Tibial artery (tissue), 4 donors: ENCODE results near the gene PCDHGB7.
"Not testable (repeated sequence)": the region's sequence is repeated elsewhere in the genome, so short reads cannot be mapped to it uniquely, and the experiment has no call there.

Experiments
- DNase-seq, 2 donors: peaks; one replicate each; pipeline ENCODE4 v3.0.0-alpha.2; 2019
- H3K27ac ChIP-seq, 2 donors: fragments of 200-600 bp; sonication (generic) in 1 of 2; 1 replicate in 1 of 2; 2 replicates in 1 of 2; pipeline ENCODE4 v1.5.1; 2018 to 2019; ENCODE audit warnings: mild to moderate bottlenecking in 1 of 2
- H3K27me3 ChIP-seq, 2 donors: fragments of 200-600 bp; sonication (generic) in 1 of 2; one replicate each; pipeline versions ENCODE4 v1.5.1 to v1.6.0; 2016 to 2019
- H3K36me3 ChIP-seq, 3 donors: fragments of 200-600 bp; sonication (generic) in 2 of 3; one replicate each; pipeline ENCODE4 v1.5.1; 2016 to 2019; ENCODE audit warnings: mild to moderate bottlenecking in 2 of 3
- H3K4me1 ChIP-seq, 4 donors: fragments of 200-600 bp; sonication (generic) in 2 of 4; 1 replicate in 3 of 4; 2 replicates in 1 of 4; pipeline ENCODE4 v1.5.1; 2016 to 2019
- H3K4me3 ChIP-seq, 2 donors: fragments of 200-600 bp; sonication (generic) in 1 of 2; 1 replicate in 1 of 2; 2 replicates in 1 of 2; pipeline ENCODE4 v1.5.1; 2018 to 2019; ENCODE audit warnings: mild to moderate bottlenecking in 2 of 2
- H3K9me3 ChIP-seq, 3 donors: fragments of 200-600 bp; sonication (generic) in 1 of 3; one replicate each; pipeline ENCODE4 v1.5.1; 2016 to 2019
- CTCF ChIP-seq, 2 experiments: fragments of 200-600 bp in 1 of 2; fragments of 450-650 bp in 1 of 2; IDR thresholded peaks; one replicate each; pipeline ENCODE4 v1.5.1; 2017 to 2019; ENCODE audit warnings: antibody characterized with exemption in 2 of 2, mild to moderate bottlenecking in 1 of 2, moderate library complexity in 1 of 2
- intact Hi-C: fragments of 100-400 bp; cut with DNase I; formaldehyde crosslinking; loops from one replicate; pipeline ENCODE4 v1.15.0; 2023; ENCODE audit warnings: low total_unique reads

Gene PCDHGB7

GRCh38 chr5:141417494-141418172 lies at the start of gene PCDHGB7:
Gene PCDHGB7, plus strand, starts transcription at chr5:141417677. Its CDS starts 183 bp downstream, at chr5:141417860.
- Histone ChIP-seq H3K9me3 (peaks cover 23 to 99% (median 89%) of the 10 kb centered on the region in 3 donors), H3K4me3 (peak within 1 kb of the TSS; percentile 46 to 48), H3K36me3 (peaks cover 5 to 73% (median 67%) of the 10 kb centered on the region in 3 donors)
- peak; percentile 40 to 49 for TF ChIP-seq CTCF (IDR thresholded peaks at IDR 0.05)
- DNase-seq: peak; percentile 76 to 78
- intact Hi-C loops: loop anchor here (10.0 kb wide), 2 partner anchors 93 to 137 kb away; partner anchors contain the start of gene TAF7
- H3K4me1 ChIP-seq, H3K27me3 ChIP-seq, H3K27ac ChIP-seq: not testable (repeated sequence)

GRCh38 chr5:141369994-141370848 lies 47.3 kb upstream of the PCDHGB7 start, which contains the start of gene PCDHGB3:
Gene PCDHGB3, plus strand, starts transcription at chr5:141370242. Its CDS starts 153 bp downstream, at chr5:141370395.
- Histone ChIP-seq H3K27me3 (no peaks in the 10 kb centered on the region), H3K4me3 (peak within 1 kb of the TSS; percentile 28 to 35), H3K9me3 (peaks cover 17 to 99% (median 89%) of the 10 kb centered on the region in 3 donors), H3K4me1 (no peaks in the 10 kb centered on the region), H3K36me3 (peaks cover 0 to 67% (median 41%) of the 10 kb centered on the region in 3 donors), H3K27ac (no peak within 1 kb of the TSS)
- intact Hi-C loops: no loop called here
- TF ChIP-seq CTCF (IDR thresholded peaks at IDR 0.05): peak in 1 of 2 experiments; percentile 28
- DNase-seq: peak in 1 of 2 donors; percentile 37

GRCh38 chr5:141371572-141372475 lies 45.7 kb upstream of the PCDHGB7 start:
- Histone ChIP-seq H3K4me3 (no peak overlapping the region), H3K27ac (no peak overlapping the region), H3K36me3 (peaks cover 0 to 57% (median 53%) of the 10 kb centered on the region in 3 donors), H3K9me3 (peaks cover 6 to 99% (median 90%) of the 10 kb centered on the region in 3 donors), H3K27me3 (no peaks in the 10 kb centered on the region), H3K4me1 (no peaks in the 10 kb centered on the region)
- intact Hi-C loops: no loop called here
- TF ChIP-seq CTCF (IDR thresholded peaks at IDR 0.05): no peak
- DNase-seq: no peak

GRCh38 chr5:141373673-141374317 lies 43.7 kb upstream of the PCDHGB7 start, which contains the start of gene PCDHGA6:
Gene PCDHGA6, plus strand, starts transcription at chr5:141373891. Its CDS starts 193 bp downstream, at chr5:141374084.
- intact Hi-C loops: no loop called here
- peak within 1 kb of the TSS; percentile 21 to 30 for H3K4me3 ChIP-seq
- DNase-seq: no peak
- peaks cover 6 to 100% (median 95%) of the 10 kb centered on the region in 3 donors for H3K9me3 ChIP-seq
- no peaks in the 10 kb centered on the region for H3K27me3 ChIP-seq
- peak in 1 of 2 experiments; percentile 25 for TF ChIP-seq CTCF (IDR thresholded peaks at IDR 0.05)
- H3K27ac ChIP-seq: no peak within 1 kb of the TSS
- H3K4me1 ChIP-seq: no peaks in the 10 kb centered on the region
- peaks cover 0 to 71% (median 70%) of the 10 kb centered on the region in 3 donors for H3K36me3 ChIP-seq
